ENCODE results near the gene SLC25A18. TPM values are rescaled to one million over a fixed set of nuclear protein-coding genes. Genes with fewer than 3 reads are reported as not detected.
"Not testable (repeated sequence)": the region's sequence is repeated elsewhere in the genome, so short reads cannot be mapped to it uniquely, and the experiment has no call there.

SLC25A18 gene
- total RNA-seq, 1 experiment from 2014 or later: 3.9 TPM

DNA sequence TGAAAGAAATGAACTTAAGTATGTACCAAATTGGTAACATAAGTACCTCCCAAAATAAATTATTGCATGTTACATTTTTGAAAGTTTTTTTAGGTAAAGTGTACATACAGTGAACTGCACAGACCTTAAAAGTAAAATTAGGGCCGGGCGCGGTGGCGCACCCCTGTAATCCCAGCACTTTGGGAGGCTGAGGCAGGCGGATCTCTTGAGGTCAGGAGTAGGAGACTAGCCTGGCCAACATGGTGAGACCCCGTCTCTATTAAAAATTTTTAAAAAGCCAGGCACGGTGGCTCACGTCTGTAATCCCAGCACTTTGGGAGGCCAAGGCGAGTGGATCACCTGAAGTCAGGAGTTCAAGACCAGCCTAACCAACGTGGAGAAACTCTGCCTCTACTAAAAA is 73.6 kb downstream of the SLC25A18 start:
- DNase-seq (ENCODE audit: low read depth, low spot score); H3K27ac ChIP-seq (ENCODE audit: low read length); intact Hi-C loops (cut with micrococcal nuclease; ENCODE audit: unreplicated experiment); CTCF ChIA-PET; ATAC-seq; in situ Hi-C loops (cut with HindIII; ENCODE audit: low pct_unique_long_range_greater_than_20kb, low sequenced_read_pairs); POLR2A ChIA-PET; BruUV-seq (replicated peaks); H3K27me3 ChIP-seq (ENCODE audit: control insufficient read depth, insufficient read depth, low read length); H3K36me3 ChIP-seq (ENCODE audit: control insufficient read depth, insufficient read depth, low read length); H3K4me3 ChIP-seq (ENCODE audit: low read depth in 2 of 2, low read length in 2 of 2); H3K9me3 ChIP-seq (ENCODE audit: control insufficient read depth, insufficient read depth, low read depth, low read length): not testable (repeated sequence)
- peaks cover 29% of the 10 kb centered on the region for H3K4me1 ChIP-seq (ENCODE audit: control insufficient read depth, insufficient read depth, low read length)

DNA sequence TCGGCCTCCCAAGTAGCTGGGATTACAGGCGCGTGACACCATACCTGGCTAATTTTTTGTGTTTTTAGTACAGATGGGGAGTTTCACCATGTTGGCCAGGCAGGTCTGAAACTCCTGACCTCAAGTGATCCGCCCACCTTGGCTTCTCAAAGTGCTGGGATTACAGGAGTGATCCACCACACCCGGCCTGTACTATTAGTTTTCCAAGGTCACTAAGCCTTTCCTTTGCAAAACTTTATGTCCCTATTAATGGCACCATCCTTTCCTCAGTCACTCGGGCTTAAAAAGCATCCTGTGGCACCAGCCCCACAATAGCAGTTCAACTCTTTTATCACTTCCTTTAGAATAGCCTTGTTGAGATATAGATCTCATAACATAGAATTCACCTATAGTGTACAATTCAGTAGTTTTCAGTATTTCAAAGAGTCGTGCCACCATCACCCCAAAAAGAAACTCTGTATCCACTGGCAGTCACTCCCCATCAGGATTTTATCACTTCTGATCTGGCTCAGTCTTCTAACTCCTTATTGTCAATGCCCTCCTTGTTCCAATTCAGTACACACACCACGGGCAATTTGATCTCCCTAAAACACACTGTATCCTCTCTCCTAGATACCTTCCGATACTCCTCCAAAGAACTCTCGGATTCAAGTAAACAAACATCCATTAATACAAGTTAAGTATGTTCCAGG is 74.3 kb downstream of the SLC25A18 start:
- BruUV-seq (replicated peaks): TSS peak; percentile 97
- no peaks in the 10 kb centered on the region for H3K27me3 ChIP-seq (ENCODE audit: control insufficient read depth, insufficient read depth, low read length)
- in situ Hi-C loops (cut with HindIII; ENCODE audit: low pct_unique_long_range_greater_than_20kb, low sequenced_read_pairs) (no loop called here), intact Hi-C loops (cut with micrococcal nuclease; ENCODE audit: unreplicated experiment) (no loop called here)
- H3K9me3 ChIP-seq (ENCODE audit: control insufficient read depth, insufficient read depth, low read depth, low read length): no peaks in the 10 kb centered on the region
- ChIA-PET CTCF (no interaction called here), POLR2A (no interaction called here)
- H3K27ac ChIP-seq (ENCODE audit: low read length): peak overlapping the region; percentile 98
- no peak for ATAC-seq
- peak overlapping the region; percentile 94 to 98 for H3K4me3 ChIP-seq (ENCODE audit: low read depth in 2 of 2, low read length in 2 of 2)
- H3K4me1 ChIP-seq (ENCODE audit: control insufficient read depth, insufficient read depth, low read length): peaks cover 24% of the 10 kb centered on the region
- no peak for DNase-seq (ENCODE audit: low read depth, low spot score)
- H3K36me3 ChIP-seq (ENCODE audit: control insufficient read depth, insufficient read depth, low read length): peaks cover 8% of the 10 kb centered on the region; the same call in 1 of the 2 replicates
- TF ChIP-seq TCF7L2 (IDR thresholded peaks at IDR 0.05; ENCODE audit: low read depth, low read length) (no peak), POLR2AphosphoS5 (IDR thresholded peaks at IDR 0.05; ENCODE audit: low read depth, low read length) (no peak), SIN3A (IDR thresholded peaks at IDR 0.05; ENCODE audit: borderline replicate concordance, insufficient read depth, low read depth, low read length) (no peak)
- TF ChIP-seq, protein P1, sequence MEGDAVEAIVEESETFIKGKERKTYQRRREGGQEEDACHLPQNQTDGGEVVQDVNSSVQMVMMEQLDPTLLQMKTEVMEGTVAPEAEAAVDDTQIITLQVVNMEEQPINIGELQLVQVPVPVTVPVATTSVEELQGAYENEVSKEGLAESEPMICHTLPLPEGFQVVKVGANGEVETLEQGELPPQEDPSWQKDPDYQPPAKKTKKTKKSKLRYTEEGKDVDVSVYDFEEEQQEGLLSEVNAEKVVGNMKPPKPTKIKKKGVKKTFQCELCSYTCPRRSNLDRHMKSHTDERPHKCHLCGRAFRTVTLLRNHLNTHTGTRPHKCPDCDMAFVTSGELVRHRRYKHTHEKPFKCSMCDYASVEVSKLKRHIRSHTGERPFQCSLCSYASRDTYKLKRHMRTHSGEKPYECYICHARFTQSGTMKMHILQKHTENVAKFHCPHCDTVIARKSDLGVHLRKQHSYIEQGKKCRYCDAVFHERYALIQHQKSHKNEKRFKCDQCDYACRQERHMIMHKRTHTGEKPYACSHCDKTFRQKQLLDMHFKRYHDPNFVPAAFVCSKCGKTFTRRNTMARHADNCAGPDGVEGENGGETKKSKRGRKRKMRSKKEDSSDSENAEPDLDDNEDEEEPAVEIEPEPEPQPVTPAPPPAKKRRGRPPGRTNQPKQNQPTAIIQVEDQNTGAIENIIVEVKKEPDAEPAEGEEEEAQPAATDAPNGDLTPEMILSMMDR (IDR thresholded peaks at IDR 0.05): no peak
- TF ChIP-seq, protein P2, sequence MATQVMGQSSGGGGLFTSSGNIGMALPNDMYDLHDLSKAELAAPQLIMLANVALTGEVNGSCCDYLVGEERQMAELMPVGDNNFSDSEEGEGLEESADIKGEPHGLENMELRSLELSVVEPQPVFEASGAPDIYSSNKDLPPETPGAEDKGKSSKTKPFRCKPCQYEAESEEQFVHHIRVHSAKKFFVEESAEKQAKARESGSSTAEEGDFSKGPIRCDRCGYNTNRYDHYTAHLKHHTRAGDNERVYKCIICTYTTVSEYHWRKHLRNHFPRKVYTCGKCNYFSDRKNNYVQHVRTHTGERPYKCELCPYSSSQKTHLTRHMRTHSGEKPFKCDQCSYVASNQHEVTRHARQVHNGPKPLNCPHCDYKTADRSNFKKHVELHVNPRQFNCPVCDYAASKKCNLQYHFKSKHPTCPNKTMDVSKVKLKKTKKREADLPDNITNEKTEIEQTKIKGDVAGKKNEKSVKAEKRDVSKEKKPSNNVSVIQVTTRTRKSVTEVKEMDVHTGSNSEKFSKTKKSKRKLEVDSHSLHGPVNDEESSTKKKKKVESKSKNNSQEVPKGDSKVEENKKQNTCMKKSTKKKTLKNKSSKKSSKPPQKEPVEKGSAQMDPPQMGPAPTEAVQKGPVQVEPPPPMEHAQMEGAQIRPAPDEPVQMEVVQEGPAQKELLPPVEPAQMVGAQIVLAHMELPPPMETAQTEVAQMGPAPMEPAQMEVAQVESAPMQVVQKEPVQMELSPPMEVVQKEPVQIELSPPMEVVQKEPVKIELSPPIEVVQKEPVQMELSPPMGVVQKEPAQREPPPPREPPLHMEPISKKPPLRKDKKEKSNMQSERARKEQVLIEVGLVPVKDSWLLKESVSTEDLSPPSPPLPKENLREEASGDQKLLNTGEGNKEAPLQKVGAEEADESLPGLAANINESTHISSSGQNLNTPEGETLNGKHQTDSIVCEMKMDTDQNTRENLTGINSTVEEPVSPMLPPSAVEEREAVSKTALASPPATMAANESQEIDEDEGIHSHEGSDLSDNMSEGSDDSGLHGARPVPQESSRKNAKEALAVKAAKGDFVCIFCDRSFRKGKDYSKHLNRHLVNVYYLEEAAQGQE (IDR thresholded peaks at IDR 0.05; ENCODE audit: insufficient read depth in 1 of 2, low read depth in 2 of 2, low read length in 1 of 2): no peak

DNA sequence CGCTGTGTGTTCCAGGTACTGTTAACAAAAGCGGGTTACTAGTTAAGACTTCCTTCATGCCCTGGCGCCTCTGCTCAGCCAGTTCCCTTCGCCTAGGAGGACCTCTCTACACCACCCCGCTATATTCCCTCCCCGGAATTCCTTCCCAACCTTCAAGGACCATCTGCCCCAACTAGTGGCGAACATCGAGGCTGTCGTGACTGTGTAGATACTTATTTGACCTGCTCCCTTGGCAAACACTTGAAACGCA is 74.8 kb downstream of the SLC25A18 start:
- DNase-seq (ENCODE audit: low read depth, low spot score): no peak
- peak; percentile 54 for ATAC-seq
- peak overlapping the region; percentile 98 for H3K27ac ChIP-seq (ENCODE audit: low read length)
- TF ChIP-seq, protein P2 (IDR thresholded peaks at IDR 0.05; ENCODE audit: insufficient read depth in 1 of 2, low read depth in 2 of 2, low read length in 1 of 2): no peak
- TF ChIP-seq, protein P1 (IDR thresholded peaks at IDR 0.05): no peak
- TF ChIP-seq POLR2AphosphoS5 (IDR thresholded peaks at IDR 0.05; ENCODE audit: low read depth, low read length) (no peak), TCF7L2 (IDR thresholded peaks at IDR 0.05; ENCODE audit: low read depth, low read length) (no peak), SIN3A (IDR thresholded peaks at IDR 0.05; ENCODE audit: borderline replicate concordance, insufficient read depth, low read depth, low read length) (no peak)
- H3K4me1 ChIP-seq (ENCODE audit: control insufficient read depth, insufficient read depth, low read length): peaks cover 22% of the 10 kb centered on the region
- peaks cover 8% of the 10 kb centered on the region; the same call in 1 of the 2 replicates for H3K36me3 ChIP-seq (ENCODE audit: control insufficient read depth, insufficient read depth, low read length)
- BruUV-seq (replicated peaks): no TSS peak
- CTCF ChIA-PET: no interaction called here
- in situ Hi-C loops (cut with HindIII; ENCODE audit: low pct_unique_long_range_greater_than_20kb, low sequenced_read_pairs) (no loop called here), intact Hi-C loops (cut with micrococcal nuclease; ENCODE audit: unreplicated experiment) (no loop called here)
- H3K27me3 ChIP-seq (ENCODE audit: control insufficient read depth, insufficient read depth, low read length): no peaks in the 10 kb centered on the region
- POLR2A ChIA-PET: no interaction called here
- H3K4me3 ChIP-seq (ENCODE audit: low read depth in 2 of 2, low read length in 2 of 2): peak overlapping the region; percentile 94 to 98
- H3K9me3 ChIP-seq (ENCODE audit: control insufficient read depth, insufficient read depth, low read depth, low read length): no peaks in the 10 kb centered on the region

Data from Panc1 (cell line).